Inflammatory macrophage (primary cell): ENCODE measurements around the gene CYP27A1.
A peak's percentile ranks its signal among the peaks of the same experiment; 100 is the strongest.
"Not testable (repeated sequence)": the region's sequence is repeated elsewhere in the genome, so short reads cannot be mapped to it uniquely, and the experiment has no call there.

Experiments
- DNase-seq, 2 donors: peaks; one replicate each; pipeline ENCODE4 v3.0.0-alpha.2; 2020 to 2022

The CYP27A1 gene

GRCh38 chr2:218832520-218832919 lies 50.6 kb downstream of the CYP27A1 start:
- no peak for DNase-seq

GRCh38 chr2:218833023-218833609 lies 51.2 kb downstream of the CYP27A1 start:
- DNase-seq = no peak

GRCh38 chr2:218834685-218835084 lies 52.7 kb downstream of the CYP27A1 start:
- DNase-seq = no peak

- DNase-seq = no peak
These were observed 55.5 kb downstream of the CYP27A1 start for GRCh38 chr2:218837495-218837894.

DNA sequence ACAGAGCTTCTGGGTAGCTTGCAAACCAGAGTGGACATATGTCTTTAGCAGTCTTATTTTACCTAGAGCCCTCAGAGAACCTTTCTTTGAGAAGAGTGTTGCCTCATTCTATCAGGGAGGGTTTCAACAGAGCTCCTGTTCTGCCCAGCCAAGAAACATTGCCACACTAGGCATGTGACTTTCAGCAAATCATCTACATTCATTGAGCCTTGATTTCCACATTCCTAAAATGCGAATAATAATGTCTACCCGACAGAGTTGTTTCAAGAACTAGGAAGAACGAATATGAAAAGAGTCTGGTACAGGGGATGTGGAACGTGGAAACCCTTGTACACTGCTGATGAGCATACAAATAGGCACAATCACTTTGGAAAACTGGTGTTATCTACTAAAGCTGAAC lies 57.5 kb downstream of the CYP27A1 start:
- DNase-seq = peak; percentile 82 to 93

GRCh38 chr2:218839888-218840287 lies 57.9 kb downstream of the CYP27A1 start:
- peak in 1 of 2 donors; percentile 48 for DNase-seq

DNA sequence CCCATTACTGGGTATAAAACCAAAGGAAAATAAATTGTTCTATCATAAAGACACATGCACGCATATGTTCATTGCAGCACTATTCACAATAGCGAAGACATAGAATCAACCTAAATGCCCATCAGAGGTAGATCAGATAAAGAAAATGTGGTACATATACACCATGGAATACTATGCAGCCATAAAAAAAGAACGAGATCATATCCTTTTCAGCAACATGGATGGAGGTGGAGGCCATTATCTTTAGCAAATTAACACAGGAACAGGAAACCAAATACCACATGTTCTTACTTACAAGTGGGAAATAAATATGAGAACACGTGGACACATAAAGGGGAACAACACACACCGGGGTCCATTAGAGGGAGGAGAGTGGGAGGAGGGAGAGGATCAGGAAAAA lies 62.4 kb downstream of the CYP27A1 start:
- DNase-seq = not testable (repeated sequence)

DNA sequence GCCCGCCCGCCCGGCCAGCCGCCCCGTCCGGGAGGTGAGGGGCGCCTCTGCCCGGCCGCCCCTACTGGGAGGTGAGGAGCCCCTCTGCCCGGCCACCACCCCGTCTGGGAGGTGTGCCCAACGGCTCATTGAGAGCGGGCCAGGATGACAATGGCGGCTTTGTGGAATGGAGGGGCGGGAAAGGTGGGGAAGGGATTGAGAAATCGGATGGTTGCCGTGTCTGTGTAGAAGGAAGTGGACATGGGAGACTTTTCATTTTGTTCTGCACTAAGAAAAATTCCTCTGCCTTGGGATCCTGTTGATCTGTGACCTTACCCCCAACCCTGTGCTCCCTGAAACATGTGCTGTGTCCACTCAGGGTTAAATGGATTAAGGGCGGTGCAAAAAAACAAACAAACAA lies 65.0 kb downstream of the CYP27A1 start:
- not testable (repeated sequence) for DNase-seq

DNA sequence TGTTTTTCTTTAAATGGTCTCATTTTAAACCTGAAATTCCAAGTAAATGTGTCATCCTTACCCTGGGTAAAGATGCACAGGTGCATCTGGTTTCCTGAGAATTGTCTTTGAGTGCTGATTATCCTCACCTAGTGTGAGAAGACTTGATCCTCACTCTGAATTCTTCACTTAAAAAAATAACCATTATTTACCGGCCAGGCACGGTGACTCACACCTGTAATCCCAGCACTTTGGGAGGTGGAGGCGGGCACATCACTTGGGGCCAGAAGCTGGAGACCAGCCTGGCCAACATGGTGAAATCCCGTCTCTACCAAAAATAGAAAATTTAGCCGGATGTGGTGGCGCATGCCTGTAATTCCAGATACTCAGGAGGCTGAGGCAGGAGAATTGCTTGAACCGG lies 67.8 kb downstream of the CYP27A1 start:
- no peak for DNase-seq

DNA sequence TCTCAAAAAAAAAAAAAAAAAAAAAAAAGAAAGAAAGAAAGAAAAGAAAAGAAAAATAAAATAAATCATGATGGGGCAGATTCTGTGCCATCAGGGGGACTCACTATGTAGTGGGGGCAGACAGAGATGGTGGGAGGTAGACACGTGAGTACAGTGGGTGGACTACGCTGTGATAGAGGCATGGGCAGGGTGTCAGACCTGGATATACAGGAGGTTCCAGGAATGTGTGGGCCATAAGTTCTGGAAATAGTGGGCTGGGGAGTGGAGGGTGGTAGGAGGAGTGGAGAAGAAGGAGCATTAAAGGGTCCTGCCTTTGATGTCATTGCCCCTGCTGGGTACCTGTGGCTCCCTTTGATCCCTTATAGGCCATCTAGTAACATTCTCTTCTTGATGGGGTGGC lies 68.8 kb downstream of the CYP27A1 start:
- DNase-seq = no peak

- no peak for DNase-seq
These were observed 69.3 kb downstream of the CYP27A1 start for GRCh38 chr2:218851286-218851685.

DNA sequence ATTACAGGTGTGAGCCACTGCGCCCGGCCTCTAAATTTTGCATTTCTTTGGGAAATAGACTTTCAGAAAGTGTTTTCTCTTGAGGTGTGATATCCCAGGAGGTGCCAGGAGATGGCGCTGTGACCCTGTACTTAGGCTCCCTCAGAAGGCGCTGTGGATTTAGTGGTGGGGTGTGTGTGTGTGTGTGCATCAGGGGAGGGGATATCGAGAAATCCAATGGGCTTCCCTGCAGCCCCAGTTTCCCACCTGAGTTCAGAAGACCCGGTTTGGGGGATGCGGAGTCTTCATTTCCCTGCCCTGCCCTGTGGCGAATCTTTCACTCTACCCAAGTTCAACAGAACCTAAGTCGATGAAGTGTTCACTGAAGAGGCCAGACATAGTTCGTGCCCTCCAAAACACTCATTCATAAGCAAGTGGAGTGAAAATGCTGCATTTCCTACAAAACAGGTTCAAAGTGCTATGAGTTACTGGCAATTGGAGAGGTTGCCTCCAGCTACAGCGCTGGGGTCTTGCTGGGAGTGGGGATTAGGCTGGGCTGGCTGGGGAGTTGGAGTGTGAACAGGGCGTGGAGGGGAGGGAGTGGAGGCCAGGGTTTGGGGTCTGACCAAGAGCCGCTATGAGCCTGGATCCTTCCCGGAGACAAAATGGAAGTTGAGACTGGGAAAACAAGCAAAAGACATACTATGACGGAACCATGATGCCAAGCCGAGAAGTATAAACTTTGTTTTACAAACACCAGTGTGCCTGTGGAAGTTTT lies 71.1 kb downstream of the CYP27A1 start:
- peak; percentile 55 to 75 for DNase-seq

DNA sequence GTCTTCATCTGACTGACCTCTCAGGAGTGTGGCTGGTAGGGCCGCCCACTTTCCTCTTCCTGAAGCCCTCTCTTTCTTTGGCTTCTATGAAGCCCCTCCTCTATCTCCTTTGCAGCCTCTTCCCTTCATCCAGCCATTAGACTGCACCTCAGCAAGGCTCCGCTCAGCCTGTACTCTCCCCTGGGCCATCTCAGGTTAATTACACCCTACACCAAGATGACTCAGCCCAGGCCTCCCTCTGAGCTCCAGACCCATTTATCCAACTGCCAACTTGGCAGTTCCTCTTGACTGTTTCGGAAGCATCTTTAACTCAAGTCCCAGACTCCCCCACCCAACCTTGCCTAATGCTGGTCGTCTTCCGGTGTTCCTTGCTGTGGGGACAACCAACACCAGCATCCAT lies 71.8 kb downstream of the CYP27A1 start:
- no peak for DNase-seq

DNA sequence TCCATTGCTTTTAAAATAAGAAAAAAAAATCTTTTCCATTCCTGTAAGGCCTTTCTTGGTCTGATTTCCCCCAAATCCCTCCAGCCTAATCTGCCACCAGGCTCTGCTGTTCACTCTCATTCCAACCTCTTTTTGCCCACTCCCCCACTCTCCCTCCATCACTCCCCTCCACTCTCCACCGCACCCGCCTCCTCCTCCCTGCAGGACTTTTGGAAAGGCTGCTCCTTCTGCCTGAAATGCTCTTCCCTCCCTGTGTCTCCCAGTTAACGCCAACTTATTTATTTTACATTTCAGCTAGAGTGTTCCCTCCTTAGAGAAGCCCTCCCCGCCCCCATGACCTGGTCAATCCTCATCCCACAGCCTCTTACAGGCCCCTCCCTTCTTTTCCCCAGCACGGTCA lies 72.9 kb downstream of the CYP27A1 start:
- DNase-seq = no peak

- no peak for DNase-seq
These were observed 73.6 kb downstream of the CYP27A1 start for GRCh38 chr2:218855305-218856166.

DNA sequence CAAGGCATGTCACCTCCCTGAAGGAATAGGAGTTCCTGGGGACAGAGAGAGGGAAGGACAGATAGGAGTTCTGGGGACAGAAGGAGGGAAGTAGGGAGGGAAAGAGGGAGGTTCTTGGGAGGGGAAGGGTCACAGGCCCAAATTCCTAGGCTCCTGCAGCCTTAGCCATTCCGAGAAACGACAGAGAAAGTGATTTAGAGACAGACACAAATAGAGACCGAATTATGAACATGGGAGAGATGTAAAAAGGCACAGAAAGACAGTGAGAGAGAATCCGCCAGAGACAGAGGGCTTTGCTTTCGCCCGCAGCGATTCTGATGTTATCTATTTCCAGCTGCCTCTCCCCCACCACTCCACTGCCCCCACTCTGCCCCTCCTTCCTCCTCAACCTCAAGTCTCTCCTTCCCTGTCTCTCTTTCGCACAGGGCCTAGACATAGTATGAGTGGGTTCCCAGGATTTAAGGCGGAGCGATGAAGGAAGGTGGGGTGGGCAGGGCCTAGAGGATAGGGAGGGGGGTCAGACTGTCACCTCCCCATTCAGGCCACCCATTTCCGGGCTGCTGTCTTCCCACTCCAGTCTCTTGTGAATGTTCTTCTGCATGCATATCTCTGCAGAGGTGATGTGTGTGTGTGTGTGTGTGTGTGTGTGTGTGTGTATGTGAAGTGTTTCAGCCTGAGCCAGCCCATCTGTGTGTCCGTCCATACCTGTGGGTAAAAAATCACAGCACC lies 74.4 kb downstream of the CYP27A1 start:
- DNase-seq = no peak

DNA sequence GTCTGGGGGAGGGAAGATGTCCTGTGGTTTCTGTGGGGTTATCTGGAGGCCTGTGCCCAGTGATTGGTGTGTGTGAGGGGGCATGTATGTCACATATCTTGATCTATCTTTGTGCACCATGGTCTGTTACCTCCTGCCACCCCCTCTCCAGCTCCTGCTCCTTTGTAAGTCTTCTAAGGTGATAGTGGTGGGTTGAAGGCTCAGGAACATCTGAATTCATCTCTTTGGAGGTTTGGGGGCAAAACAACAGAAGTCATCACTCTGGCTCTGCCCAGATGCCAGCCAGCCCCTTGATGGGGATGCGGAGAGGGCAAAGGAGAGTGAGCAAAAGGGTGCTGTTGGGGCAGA lies 74.9 kb downstream of the CYP27A1 start:
- DNase-seq = no peak

GRCh38 chr2:218857371-218858137 lies 75.6 kb downstream of the CYP27A1 start:
- no peak for DNase-seq

- no peak for DNase-seq
These were observed 76.1 kb downstream of the CYP27A1 start for GRCh38 chr2:218858138-218858445.

DNA sequence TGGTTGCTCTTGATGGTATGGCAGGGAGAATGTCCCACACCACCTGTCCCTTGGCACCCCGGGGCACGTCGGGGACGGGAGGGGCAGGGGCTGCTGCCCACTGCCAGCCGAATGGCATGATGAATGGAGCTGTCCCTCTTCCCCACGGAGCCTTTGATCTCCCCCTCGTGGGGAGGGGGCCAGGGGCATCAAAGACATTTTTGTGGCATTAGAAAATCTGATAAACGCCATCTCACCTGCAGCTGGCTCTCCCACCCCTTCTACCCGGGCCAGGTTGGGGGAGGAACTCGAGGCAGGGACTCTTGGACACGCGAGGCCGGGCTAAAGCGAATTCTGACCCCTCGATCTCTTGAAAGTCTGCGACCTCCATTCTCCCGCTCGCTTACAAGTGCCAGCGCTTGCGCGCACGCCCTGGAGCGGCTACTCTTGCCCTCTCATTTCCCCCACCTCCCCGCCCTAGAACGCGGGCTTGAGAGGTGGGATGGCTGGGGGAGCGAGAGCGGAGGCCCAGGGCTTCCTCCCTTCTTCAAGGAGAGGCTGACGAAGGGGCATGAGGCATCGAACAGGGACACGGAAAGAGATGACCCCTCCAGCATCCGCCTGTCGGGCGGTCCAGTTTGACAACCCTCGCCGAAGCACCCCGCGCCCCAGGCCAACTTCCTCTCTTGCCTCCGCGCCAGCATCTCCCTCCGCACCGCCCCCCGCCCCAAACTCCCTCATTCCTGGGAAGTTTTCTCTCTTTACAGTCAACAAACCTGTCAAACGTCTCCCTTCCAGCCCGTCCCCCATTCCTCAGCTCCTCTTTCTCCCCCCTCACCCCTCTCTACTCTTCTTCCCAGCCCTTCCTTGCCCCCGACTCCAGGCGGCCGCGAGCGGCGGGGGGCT lies 77.0 kb downstream of the CYP27A1 start:
- no peak for DNase-seq

- no peak for DNase-seq
These were observed 77.6 kb downstream of the CYP27A1 start, which contains the start of gene WNT6 for GRCh38 chr2:218859556-218859987. Gene WNT6, plus strand, starts transcription at chr2:218859805. Its CDS starts 233 bp downstream, at chr2:218860038.
